HG03064 (cell line): ENCODE measurements around the gene NCL.
"Not testable (repeated sequence)": the region's sequence is repeated elsewhere in the genome, so short reads cannot be mapped to it uniquely, and the experiment has no call there.

Source experiments
- ATAC-seq: cut with Tn5 transposase; IDR thresholded peaks from one replicate; pipeline ENCODE4 v1.9.1; 2021; ENCODE audit warnings: low read depth; ENCODE audit not compliant: unreplicated experiment

The NCL gene

GRCh38 chr2:231436957-231437356, 27.3 kb downstream of the NCL start:
- ATAC-seq = no peak

DNA sequence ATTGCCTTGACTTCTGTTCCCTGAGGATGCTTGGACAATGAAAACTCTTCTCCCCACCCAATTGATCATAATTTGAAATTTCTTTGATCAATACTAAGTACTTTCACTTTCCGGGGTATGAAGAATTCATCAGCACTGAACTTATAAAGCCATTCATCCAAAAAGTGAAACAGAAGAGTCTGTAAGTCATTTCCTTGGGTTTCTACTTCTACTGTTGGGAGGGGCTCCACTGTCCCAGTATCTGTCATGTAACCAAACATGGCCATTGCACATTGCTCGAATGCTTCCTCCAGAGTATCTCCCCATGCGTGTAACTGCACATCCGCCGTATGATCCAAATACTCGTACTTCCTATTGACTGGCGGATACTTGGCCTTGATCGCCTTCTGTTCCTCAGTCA, 30.3 kb downstream of the NCL start:
- ATAC-seq = no peak

DNA sequence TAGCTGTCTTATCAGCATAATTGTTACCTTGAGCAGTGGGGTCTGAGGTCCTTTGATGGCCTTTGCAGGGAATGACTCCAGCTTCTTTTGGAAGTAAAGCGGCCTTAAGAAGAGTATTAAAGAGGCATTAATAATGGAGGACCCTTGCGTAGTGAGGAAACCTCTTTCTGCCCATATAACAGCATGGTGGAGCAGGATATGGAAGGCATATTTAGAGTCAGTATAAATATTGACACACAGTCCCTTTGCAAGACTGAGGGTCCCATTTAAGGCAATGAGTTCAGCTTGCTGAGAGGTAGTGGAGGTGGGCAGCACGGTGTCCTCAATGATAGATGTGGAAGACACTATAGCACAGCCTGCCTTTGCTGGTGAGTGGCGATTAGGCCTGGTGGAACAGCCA, 32.7 kb downstream of the NCL start:
- no peak for ATAC-seq

DNA sequence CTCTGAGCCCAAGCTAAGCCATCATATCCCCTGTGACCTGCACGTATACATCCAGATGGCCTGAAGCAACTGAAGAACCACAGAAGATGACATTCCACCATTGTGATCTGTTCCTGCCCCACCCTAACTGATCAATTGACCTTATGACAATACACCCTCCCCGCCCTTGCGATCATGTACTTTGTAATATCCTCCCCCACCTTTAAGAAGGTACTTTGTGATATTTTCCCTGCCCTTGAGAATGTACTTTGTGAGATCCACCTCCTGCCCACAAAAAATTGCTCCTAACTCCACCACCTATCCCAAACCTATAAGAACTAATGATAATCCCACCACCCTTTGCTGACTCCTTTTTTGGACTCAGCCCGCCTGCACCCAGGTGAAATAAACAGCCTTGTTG, 33.8 kb downstream of the NCL start:
- ATAC-seq = not testable (repeated sequence)

DNA sequence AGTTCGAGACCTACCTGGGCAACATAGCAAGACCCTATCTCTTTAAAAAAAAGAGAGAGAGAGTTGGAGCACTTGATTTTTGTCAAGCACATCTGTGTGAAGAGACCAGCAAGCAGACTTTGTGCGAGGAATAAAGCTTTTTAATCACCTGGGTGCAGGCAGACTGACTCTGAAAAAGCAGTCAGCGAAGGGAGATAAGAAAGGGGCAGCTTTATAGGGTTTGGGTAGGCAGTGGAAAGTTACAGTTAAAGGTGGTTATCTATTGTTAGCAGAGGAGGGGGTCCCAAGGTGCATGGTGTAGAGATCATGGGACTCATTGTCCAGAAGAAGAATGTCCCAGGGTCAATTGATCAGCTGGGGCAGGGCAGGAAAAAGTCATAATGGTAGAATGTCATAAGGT, 34.4 kb downstream of the NCL start:
- no peak for ATAC-seq

- ATAC-seq = no peak
Measured at GRCh38 chr2:231429152-231429551, 35.1 kb downstream of the NCL start.

DNA sequence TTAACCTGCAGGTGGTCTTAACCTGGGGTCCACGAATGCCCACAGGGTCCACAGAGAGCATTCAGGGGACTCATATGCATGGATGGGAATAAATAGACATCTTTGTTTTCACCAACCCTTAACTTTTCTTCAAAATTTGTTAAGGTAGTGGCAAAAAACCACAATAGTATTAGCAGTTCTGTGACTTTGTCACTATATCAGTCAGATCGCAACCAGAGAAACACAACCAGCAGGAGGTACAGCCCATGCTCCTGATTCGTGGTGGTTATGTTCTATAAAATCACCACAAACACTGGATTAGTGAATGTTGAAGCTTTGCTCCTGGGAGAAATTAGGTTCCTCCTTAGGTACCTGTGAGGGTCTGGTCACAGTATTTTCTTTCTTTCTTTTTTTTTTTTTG, 37.2 kb downstream of the NCL start:
- ATAC-seq = no peak

- ATAC-seq = no peak
Measured at GRCh38 chr2:231425811-231426703, 38.2 kb downstream of the NCL start.

DNA sequence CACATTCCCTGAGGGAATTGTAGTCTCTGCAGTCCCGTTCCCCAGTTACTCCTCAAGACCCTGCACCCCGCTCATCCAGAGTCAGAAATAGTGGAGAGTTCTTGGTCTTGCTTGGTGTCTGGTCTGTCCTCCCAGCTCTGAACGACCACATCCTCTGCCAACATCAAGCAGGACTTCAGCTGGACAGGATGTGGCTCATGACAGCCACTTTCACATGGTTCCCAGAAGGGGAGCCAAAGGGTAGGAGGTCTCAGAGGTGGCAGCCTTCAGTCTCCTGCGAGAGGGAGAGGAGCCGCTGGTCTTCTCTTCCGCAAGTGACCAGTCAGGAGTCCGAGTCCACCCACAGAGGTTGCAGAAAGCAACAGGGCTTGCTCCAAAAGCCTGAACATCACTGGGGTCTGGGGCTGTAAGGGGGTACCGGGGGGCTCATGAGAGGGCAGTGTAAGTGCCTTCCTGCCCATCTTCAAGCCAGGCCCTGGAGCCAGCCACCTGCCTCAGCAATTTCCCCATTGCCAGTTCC, 38.9 kb downstream of the NCL start:
- ATAC-seq = no peak

- ATAC-seq = no peak
Measured at GRCh38 chr2:231423176-231423575, 41.1 kb downstream of the NCL start.

DNA sequence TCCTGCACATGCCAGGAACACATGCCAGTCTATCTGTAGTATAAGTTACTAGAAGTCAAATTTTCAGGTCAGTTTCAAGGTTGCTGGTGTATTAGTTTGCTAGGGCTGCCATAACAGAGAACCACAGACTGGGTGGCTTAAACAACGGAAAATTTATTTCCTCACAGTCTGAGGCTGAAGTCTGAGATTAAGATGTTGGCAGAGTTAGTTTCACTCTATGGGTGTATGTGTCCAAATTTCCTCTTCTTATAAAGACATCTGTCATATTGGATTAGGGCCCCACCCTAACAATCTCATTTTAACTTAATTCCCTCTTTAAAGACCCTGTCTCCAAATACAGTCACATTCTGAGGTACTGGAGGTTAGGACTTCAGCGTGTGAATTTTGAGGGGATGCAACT, 42.2 kb downstream of the NCL start:
- ATAC-seq = no peak

- ATAC-seq = no peak
Measured at GRCh38 chr2:231421051-231421580, 43.2 kb downstream of the NCL start.

DNA sequence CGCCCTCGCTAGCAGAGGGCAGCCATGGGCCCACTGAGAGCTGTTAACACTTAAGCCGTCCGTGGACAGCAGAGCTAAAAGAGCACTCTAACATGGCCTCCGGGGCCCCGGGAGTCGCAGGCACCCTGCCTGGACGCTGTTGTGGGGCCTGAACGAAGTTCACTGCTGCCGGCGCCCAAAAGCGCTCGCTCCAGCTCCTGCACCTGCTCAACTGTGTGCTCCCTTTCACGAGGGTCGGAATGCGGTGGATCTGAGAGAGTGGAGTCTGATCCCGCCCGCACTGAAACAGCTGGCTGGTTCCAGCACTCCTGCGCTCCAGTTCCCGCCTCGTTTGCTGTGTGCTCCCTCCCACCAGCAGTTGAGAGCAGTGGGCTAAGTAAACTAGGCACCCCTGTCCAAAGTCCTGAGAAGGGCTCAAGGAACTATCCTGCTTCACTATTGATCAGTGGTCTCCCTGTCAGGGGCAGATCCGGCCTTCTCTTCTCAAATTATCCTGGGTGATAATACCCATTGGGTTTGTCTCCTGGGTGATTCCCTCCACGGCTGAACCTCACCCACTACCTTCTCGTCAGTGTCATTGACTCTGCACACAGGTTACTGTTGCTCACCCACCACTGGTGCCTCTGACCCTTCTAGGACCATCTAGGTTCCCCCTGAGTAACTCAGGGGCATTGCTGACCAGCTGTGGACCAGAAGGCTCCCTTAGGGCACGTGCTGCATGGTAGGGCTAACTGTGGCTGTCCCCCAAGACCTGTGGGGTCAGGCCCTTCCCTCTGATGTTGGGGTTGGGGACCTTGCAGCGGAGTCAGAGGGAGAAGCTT, 45.3 kb downstream of the NCL start:
- no peak for ATAC-seq

DNA sequence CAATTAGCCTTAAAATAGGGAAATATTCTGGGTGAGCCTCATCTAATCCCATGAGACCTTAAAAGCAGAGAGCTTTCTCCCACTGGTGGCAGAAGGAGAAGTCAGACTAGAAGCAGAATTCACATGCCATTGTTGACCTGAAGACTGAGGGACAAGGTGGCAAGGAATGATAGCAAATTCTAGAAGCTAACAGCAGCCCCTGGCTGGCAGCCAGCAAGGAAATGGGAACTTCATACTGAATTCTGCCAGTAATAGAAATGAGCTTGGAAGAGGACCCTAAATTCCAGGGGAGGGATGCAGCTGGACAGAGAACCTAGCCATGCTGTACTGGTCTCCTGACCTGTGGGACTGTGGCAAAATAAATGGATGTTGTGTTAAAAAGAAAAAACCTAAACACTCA, 49.3 kb downstream of the NCL start:
- ATAC-seq = no peak

- ATAC-seq = no peak
Measured at GRCh38 chr2:231413921-231414476, 50.3 kb downstream of the NCL start.

- no peak for ATAC-seq
Measured at GRCh38 chr2:231413456-231413855, 50.8 kb downstream of the NCL start.

- no peak for ATAC-seq
Measured at GRCh38 chr2:231412618-231412963, 51.7 kb downstream of the NCL start.

- peak; percentile 95 for ATAC-seq
Measured at GRCh38 chr2:231411831-231412617, 52.3 kb downstream of the NCL start.

DNA sequence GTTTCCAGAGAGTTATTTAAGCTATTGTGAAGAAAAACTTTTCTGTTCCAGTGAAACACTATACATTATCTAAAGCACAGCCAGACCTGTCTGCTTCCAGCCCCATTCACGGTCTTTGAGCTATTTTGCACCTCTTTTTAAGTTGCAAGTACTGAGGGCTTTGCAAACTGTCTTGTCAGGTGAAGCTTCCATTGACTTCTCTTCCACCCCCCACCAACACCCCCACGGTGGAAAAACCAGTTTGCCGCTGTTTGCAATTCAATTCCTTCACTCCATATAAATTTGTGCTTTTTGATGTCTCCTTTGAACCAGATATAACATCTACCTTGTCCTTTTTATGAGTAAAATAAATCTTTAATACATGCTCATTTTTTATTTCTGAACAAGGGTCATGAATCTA, 53.0 kb downstream of the NCL start:
- no peak for ATAC-seq

- ATAC-seq = no peak
Measured at GRCh38 chr2:231410293-231411004, 53.8 kb downstream of the NCL start.
